SU-DHL-6 (cell line): Measurements from ENCODE around the gene PAN3.

Experiments used
- H2AFZ ChIP-seq: fragments of 200-600 bp; sonication (generic); 2 replicates; pipeline ENCODE4 v1.6.1; 2014; ENCODE audit warnings: low read depth, mild to moderate bottlenecking, moderate library complexity, mixed read lengths, antibody characterized with exemption, low read length; ENCODE audit not compliant: severe bottlenecking
- H3F3A ChIP-seq: fragments of 200-600 bp; shearing (Covaris generic); 2 replicates; pipeline ENCODE4 v1.6.0; 2016; ENCODE audit warnings: antibody characterized with exemption, mild to moderate bottlenecking; ENCODE audit not compliant: insufficient read depth
- H3K27ac ChIP-seq: fragments of 200-600 bp; sonication (generic); 2 replicates; pipeline ENCODE4 v1.5.1; 2016; ENCODE audit warnings: low read depth, mild to moderate bottlenecking, low read length, moderate library complexity, mixed read lengths
- H3K27me3 ChIP-seq: fragments of 200-600 bp; sonication (generic), shearing (Covaris generic); 2 replicates; pipeline ENCODE4 v1.6.0; 2014; ENCODE audit warnings: mild to moderate bottlenecking, low read length
- H3K36me3 ChIP-seq: fragments of 200-600 bp; sonication (generic); 2 replicates; pipeline ENCODE4 v1.6.1; 2014; ENCODE audit warnings: mild to moderate bottlenecking, low read length, mixed read lengths
- H3K4me2 ChIP-seq: fragments of 300-600, 200-600 bp; shearing (Covaris generic), sonication (generic); 2 replicates; pipeline ENCODE4 v1.6.0; 2014; ENCODE audit warnings: low read length, low read depth, mild to moderate bottlenecking; ENCODE audit not compliant: poor library complexity, severe bottlenecking
- H3K4me3 ChIP-seq: fragments of 200-600 bp; sonication (generic); 2 replicates; pipeline ENCODE4 v1.5.1; 2014; ENCODE audit warnings: antibody characterized with exemption, low read length, mild to moderate bottlenecking, mixed read lengths; ENCODE audit not compliant: insufficient read depth, poor library complexity, severe bottlenecking
- H3K79me2 ChIP-seq: fragments of 200-600 bp; sonication (generic); 2 replicates; pipeline ENCODE4 v1.6.1; 2014; ENCODE audit warnings: mild to moderate bottlenecking, low read length, moderate library complexity; ENCODE audit not compliant: insufficient read depth
- H3K9ac ChIP-seq: fragments of 200-600 bp; sonication (generic); 2 replicates; pipeline ENCODE4 v1.7.0; 2014; ENCODE audit warnings: mild to moderate bottlenecking, low read length
- H3K9me2 ChIP-seq: fragments of 200-600 bp; sonication (generic); replicated peaks from 2 replicates; pipeline ENCODE4 v1.6.1; 2014; ENCODE audit warnings: low read length; ENCODE audit not compliant: insufficient read depth
- H3K9me3 ChIP-seq: fragments of 200-600 bp; sonication (generic); 2 replicates; pipeline ENCODE4 v1.6.1; 2014; ENCODE audit warnings: low read length, mixed read lengths; ENCODE audit not compliant: insufficient read depth
- H4K20me1 ChIP-seq: fragments of 200-600 bp; sonication (generic); 2 replicates; pipeline ENCODE4 v1.6.1; 2014; ENCODE audit warnings: low read depth, mild to moderate bottlenecking, antibody characterized with exemption, low read length, moderate library complexity, mixed read lengths
- EZH2phosphoT487 ChIP-seq: fragments of 200-600 bp; sonication (generic), shearing (Covaris generic); conservative IDR thresholded peaks from 2 replicates; pipeline ENCODE4 v1.6.1; 2018; ENCODE audit warnings: mild to moderate bottlenecking, antibody characterized with exemption, low read length, moderate library complexity, mixed read lengths
- TF ChIP-seq, protein P1 (sequence below): fragments of 200-600 bp; sonication (generic); IDR thresholded peaks from one replicate; pipeline ENCODE4 v1.5.1; 2017; ENCODE audit warnings: antibody characterized with exemption, mild to moderate bottlenecking, low read length, moderate library complexity; ENCODE audit not compliant: insufficient read depth, poor library complexity, severe bottlenecking

PAN3 gene

DNA sequence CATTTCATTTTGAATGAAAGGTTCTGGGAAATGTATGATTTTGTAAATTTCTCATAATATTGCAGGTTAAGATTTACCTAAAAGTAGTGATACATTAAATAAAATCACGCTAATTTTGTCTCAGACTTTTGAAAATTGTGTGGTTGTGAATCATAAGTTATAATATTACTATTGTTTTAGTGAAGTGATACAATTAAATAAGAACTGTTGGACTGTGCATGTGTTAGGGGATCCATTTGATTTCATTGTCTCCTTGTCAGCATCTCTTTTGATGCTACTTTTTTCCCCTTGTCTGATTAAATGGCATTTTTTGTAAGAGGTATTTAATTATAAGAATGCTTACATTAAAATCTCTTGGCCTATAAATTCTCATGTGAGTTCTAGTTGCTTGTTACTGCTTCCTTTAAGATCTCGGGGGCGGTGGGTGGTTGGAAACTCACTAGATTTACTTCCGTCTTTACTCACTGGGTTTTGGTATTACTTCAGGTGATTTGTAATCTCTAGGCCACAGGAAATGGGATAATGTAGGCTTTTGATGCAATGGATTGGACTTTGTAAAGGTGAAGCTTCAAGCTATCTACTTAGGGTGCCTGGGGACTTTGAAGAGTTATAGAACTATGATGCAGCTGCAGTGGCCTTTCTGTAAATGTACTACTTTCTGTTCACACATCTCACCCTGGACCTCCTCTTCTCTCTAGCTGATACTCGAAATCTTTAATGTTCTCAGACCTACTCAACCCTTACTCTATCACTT lies 66.5 kb downstream of the PAN3 start:
- TF ChIP-seq EZH2phosphoT487: no peak
- TF ChIP-seq, protein P1, sequence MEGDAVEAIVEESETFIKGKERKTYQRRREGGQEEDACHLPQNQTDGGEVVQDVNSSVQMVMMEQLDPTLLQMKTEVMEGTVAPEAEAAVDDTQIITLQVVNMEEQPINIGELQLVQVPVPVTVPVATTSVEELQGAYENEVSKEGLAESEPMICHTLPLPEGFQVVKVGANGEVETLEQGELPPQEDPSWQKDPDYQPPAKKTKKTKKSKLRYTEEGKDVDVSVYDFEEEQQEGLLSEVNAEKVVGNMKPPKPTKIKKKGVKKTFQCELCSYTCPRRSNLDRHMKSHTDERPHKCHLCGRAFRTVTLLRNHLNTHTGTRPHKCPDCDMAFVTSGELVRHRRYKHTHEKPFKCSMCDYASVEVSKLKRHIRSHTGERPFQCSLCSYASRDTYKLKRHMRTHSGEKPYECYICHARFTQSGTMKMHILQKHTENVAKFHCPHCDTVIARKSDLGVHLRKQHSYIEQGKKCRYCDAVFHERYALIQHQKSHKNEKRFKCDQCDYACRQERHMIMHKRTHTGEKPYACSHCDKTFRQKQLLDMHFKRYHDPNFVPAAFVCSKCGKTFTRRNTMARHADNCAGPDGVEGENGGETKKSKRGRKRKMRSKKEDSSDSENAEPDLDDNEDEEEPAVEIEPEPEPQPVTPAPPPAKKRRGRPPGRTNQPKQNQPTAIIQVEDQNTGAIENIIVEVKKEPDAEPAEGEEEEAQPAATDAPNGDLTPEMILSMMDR: no peak
- Histone ChIP-seq H4K20me1 (no peaks in the 10 kb centered on the region), H3K36me3 (no peaks in the 10 kb centered on the region)

DNA sequence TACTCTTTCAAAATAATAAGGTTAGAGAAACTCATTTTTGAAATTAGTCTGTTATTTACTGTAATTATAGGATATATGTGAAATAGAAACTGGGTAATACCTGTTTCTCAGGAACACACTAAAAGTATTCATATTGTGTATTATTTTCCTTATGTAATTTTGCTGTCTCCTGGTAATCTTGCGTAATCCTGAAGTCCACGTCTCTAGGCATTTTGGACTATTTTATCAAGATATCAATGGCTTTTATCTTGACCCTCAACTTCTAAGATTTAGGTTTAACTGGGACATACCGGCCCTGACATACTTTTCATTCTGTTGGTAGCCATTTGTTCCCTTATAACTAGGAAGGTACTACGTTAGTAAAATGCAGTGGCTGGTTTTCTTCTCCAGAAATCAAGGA lies 80.3 kb downstream of the PAN3 start:
- Histone ChIP-seq H3F3A (peaks cover 7% of the 10 kb centered on the region), H3K9ac (no peak overlapping the region), H3K36me3 (peaks cover 15% of the 10 kb centered on the region; the same call in 1 of the 2 replicates), H3K27ac (no peak overlapping the region), H3K4me3 (no peak overlapping the region), H3K9me2 (no peaks in the 10 kb centered on the region), H3K79me2 (no peaks in the 10 kb centered on the region), H3K9me3 (no peaks in the 10 kb centered on the region), H2AFZ (no peak overlapping the region), H3K4me2 (no peak overlapping the region), H3K27me3 (no peaks in the 10 kb centered on the region), H4K20me1 (no peaks in the 10 kb centered on the region)
- no peak for TF ChIP-seq EZH2phosphoT487
- TF ChIP-seq, protein P1: no peak

More for the DNA sequence above, 66.5 kb downstream of the PAN3 start:
- H3K4me2 ChIP-seq: no peak overlapping the region
- H3K27me3 ChIP-seq: no peaks in the 10 kb centered on the region
- no peak overlapping the region for H3K4me3 ChIP-seq
- H3K27ac ChIP-seq: no peak overlapping the region
- H3K79me2 ChIP-seq: no peaks in the 10 kb centered on the region
- H3K9me3 ChIP-seq: no peaks in the 10 kb centered on the region
- H3F3A ChIP-seq: no peaks in the 10 kb centered on the region
- no peak overlapping the region for H2AFZ ChIP-seq
- H3K9me2 ChIP-seq: no peaks in the 10 kb centered on the region
- H3K9ac ChIP-seq: no peak overlapping the region

DNA sequence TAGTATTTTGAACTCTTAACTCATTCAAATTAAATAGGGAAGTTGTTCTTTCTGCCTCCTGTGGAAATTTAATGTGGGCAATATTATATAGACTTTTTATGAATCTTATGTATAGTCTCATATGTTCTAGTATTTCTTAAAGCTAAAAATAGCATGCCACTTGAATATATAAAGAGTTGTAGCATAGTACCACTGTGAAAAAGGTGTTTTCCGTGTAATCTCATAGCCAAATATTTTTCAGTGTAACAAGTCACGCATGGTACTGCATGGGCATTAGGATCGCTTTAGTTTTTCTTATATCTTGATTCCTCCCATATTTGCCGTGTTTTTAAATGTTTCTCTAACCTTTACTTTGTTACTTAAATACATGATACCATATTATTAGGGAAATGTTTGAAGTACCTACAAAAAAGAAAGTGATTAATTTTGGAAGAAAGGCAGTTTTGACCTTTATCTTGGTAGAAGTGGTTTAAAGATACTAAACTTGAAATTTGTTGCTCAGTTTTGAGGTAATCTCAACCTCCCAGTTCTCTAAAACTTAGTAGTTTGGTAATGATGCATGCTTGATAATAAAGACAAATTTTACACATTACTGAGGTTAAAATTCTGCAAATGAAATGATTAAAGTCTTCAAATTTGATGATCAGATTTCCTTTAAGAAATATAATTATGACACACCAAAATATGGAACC lies 81.2 kb downstream of the PAN3 start:
- no peak for TF ChIP-seq EZH2phosphoT487
- TF ChIP-seq, protein P1: no peak
- no peaks in the 10 kb centered on the region for H3K9me2 ChIP-seq

More for the DNA sequence above, 81.2 kb downstream of the PAN3 start:
- Histone ChIP-seq H3K4me2 (no peak overlapping the region), H3K27ac (no peak overlapping the region), H3K36me3 (peaks cover 15% of the 10 kb centered on the region; the same call in 1 of the 2 replicates), H4K20me1 (no peaks in the 10 kb centered on the region), H3K79me2 (no peaks in the 10 kb centered on the region), H3K9ac (no peak overlapping the region), H3K27me3 (no peaks in the 10 kb centered on the region), H2AFZ (no peak overlapping the region), H3K4me3 (no peak overlapping the region), H3K9me3 (no peaks in the 10 kb centered on the region), H3F3A (peaks cover 7% of the 10 kb centered on the region)
